Mesangial cell (primary cell): ENCODE data around the gene HBB. TPM values are rescaled to one million over a fixed set of nuclear protein-coding genes. Genes with fewer than 3 reads are reported as not detected.

Experiments
- total RNA-seq: library from RNA; depleted of rRNA; stranded (reverse); fragments of >200 nt; gene quantifications from 2 replicates; pipeline ENCODE4 v1.2.3, GENCODE V29; 2015

HBB gene
- total RNA-seq = not detected in 2 replicates

GRCh38 chr11:5226732-5227310 is at the start of gene HBB:
HBB (minus strand) TSS chr11:5227071; CDS start chr11:5227021, 50 bp downstream.

GRCh38 chr11:5269715-5270147 is 42.9 kb upstream of the HBB start, which contains the start of gene HBE1:
HBE1 (minus strand) TSS chr11:5269945; CDS start chr11:5269890, 55 bp downstream.

GRCh38 chr11:5254646-5255413 is 28.0 kb upstream of the HBB start, which contains the start of gene HBG2:
HBG2 (minus strand) TSS chr11:5254781; CDS start chr11:5254728, 53 bp downstream.

GRCh38 chr11:5249807-5250396 is 23.0 kb upstream of the HBB start, which contains the start of gene HBG1:
HBG1 (minus strand) TSS chr11:5249857; CDS start chr11:5249804, 53 bp downstream.

GRCh38 chr11:5234381-5234834 is 7.5 kb upstream of the HBB start, which contains the start of gene HBD:
HBD (minus strand) TSS chr11:5234483; CDS start chr11:5234433, 50 bp downstream.

GRCh38 chr11:5200582-5200981 is 26.3 kb downstream of the HBB start, which contains the start of gene OR51V1:
OR51V1 (minus strand) TSS chr11:5200682; CDS start chr11:5200682, 0 bp downstream.

Other genes starting within 250 kb of the HBB start
- not detected in 2 replicates for gene OR51L1, start 232.2 kb downstream of the HBB start, total RNA-seq
- not detected in 2 replicates for gene OR52J3, start 180.5 kb downstream of the HBB start, total RNA-seq
- not detected in 2 replicates for gene OR52E2, start 167.4 kb downstream of the HBB start, total RNA-seq
- gene OR52E1, start 157.5 kb downstream of the HBB start, total RNA-seq = not detected in 2 replicates
- not detected in 2 replicates for gene OR52A5, start 88.7 kb downstream of the HBB start, total RNA-seq
- not detected in 2 replicates for gene OR52A1, start 72.3 kb downstream of the HBB start, total RNA-seq
- not detected in 2 replicates for gene OR51V1, start 26.4 kb downstream of the HBB start, total RNA-seq
- not detected in 2 replicates for gene HBD, start 7.4 kb upstream of the HBB start, total RNA-seq
- gene HBG1, start 22.8 kb upstream of the HBB start, total RNA-seq = not detected in 2 replicates
- not detected in 2 replicates for gene HBG2, start 27.7 kb upstream of the HBB start, total RNA-seq
- not detected in 2 replicates for gene HBE1, start 42.9 kb upstream of the HBB start, total RNA-seq
- gene OR51B4, start 74.9 kb upstream of the HBB start, total RNA-seq = not detected in 2 replicates
- gene OR51B2, start 97.2 kb upstream of the HBB start, total RNA-seq = not detected in 2 replicates
- gene OR51B5, start 116.5 kb upstream of the HBB start, total RNA-seq = not detected in 2 replicates
- not detected in 2 replicates for gene OR51B6, start 124.4 kb upstream of the HBB start, total RNA-seq
- not detected in 2 replicates for gene OR51M1, start 156.7 kb upstream of the HBB start, total RNA-seq
- not detected in 2 replicates for gene OR51Q1, start 195.0 kb upstream of the HBB start, total RNA-seq
- not detected in 2 replicates for gene OR51I1, start 214.4 kb upstream of the HBB start, total RNA-seq
- not detected in 2 replicates for gene OR51I2, start 222.3 kb upstream of the HBB start, total RNA-seq